Measurements from ENCODE around the gene RAB1A. TPM values are rescaled to one million over a fixed set of nuclear protein-coding genes. Genes with fewer than 3 reads are reported as not detected.

RAB1A gene
- total and polyA plus RNA-seq, 12 donors = 77.8 to 165 (median 117) TPM

DNA sequence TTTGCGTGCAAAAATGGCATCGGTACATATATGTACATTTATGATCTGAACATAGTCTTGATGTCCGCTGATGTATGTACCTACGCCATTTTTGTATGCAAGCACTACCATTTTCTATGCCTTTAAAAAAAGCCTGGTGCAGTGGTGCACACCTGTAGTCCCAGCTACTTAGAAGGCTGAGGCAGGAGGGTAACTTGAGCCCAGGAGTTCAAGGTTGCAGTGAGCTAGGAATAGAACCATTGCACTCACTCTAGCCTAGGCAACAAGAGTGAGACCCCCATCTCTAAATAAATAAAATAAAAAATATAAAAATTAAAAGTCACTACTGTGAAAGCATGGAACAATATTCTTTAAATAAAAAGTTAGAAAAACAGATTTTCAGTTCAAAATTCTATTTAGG, 16.7 kb downstream of the RAB1A start:
- intact Hi-C loops (cut with DNase I) = no loop called here
- TF ChIP-seq, protein P1, sequence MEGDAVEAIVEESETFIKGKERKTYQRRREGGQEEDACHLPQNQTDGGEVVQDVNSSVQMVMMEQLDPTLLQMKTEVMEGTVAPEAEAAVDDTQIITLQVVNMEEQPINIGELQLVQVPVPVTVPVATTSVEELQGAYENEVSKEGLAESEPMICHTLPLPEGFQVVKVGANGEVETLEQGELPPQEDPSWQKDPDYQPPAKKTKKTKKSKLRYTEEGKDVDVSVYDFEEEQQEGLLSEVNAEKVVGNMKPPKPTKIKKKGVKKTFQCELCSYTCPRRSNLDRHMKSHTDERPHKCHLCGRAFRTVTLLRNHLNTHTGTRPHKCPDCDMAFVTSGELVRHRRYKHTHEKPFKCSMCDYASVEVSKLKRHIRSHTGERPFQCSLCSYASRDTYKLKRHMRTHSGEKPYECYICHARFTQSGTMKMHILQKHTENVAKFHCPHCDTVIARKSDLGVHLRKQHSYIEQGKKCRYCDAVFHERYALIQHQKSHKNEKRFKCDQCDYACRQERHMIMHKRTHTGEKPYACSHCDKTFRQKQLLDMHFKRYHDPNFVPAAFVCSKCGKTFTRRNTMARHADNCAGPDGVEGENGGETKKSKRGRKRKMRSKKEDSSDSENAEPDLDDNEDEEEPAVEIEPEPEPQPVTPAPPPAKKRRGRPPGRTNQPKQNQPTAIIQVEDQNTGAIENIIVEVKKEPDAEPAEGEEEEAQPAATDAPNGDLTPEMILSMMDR (IDR thresholded peaks at IDR 0.05) = no peak
- Histone ChIP-seq H3K4me3 (no peak overlapping the region), H3K4me1 (peaks cover 4 to 66% (median 40%) of the 10 kb centered on the region in 9 donors), H3K9me3 (no peaks in the 10 kb centered on the region), H3K27ac (no peak overlapping the region), H3K27me3 (no peaks in the 10 kb centered on the region), H3K36me3 (peaks cover 0 to 17% (median 0%) of the 10 kb centered on the region in 9 donors)
- DNase-seq (no peak), ATAC-seq (no peak)
- 97 to 99% methylated on average over 4 of the region's 4 CpGs for WGBS, 2 donors

DNA sequence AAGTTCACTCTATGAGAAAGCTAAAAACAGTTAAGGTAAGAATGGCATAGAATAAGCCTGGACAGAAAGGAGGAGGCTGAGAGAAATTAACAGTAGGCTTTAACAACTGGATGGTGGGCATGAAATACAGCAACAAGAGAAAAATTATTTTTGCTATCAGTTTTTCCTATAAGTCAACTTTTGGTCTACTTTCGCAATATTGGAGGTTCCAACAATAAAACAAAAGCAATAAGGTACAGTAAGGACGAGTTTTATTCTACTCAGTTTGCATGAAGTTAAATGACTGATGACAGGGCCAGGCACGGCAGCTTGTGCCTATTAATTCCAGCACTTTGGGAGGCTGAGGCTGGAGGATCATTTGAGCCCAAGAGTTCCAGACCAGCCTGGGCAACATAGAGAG, 17.3 kb downstream of the RAB1A start:
- 52 to 57% methylated on average over 3 of the region's 3 CpGs for WGBS, 2 donors
- peaks cover 4 to 62% (median 38%) of the 10 kb centered on the region in 9 donors for H3K4me1 ChIP-seq
- peaks cover 0 to 22% (median 0%) of the 10 kb centered on the region in 9 donors for H3K36me3 ChIP-seq
- no peaks in the 10 kb centered on the region for H3K27me3 ChIP-seq
- intact Hi-C loops (cut with DNase I) = no loop called here
- no peak overlapping the region for H3K27ac ChIP-seq
- H3K4me3 ChIP-seq = no peak overlapping the region
- ATAC-seq = no peak
- TF ChIP-seq, protein P1 (IDR thresholded peaks at IDR 0.05) = no peak
- no peaks in the 10 kb centered on the region for H3K9me3 ChIP-seq
- no peak for DNase-seq

DNA sequence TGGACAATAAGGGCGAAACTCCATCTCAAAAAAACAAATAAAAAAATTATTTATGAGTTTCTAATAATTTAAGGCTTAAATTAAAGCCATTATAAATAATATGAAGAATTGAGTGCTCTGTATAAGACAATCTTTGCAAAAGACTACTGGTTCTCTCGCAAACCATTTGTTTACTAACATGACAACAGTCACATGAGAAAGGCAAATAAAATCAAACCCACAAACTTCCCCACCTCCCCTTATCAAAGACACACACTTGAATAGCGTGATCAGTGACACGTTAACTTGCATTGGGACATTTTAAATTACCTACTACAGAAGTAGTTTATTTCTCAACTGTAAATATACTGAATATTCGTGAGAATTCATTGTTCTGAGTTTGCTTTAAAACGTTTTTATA, 21.1 kb downstream of the RAB1A start:
- Histone ChIP-seq H3K4me3 (no peak overlapping the region), H3K27me3 (no peaks in the 10 kb centered on the region), H3K27ac (no peak overlapping the region), H3K4me1 (peaks cover 5 to 62% (median 33%) of the 10 kb centered on the region in 9 donors), H3K9me3 (no peaks in the 10 kb centered on the region), H3K36me3 (peaks cover 0 to 43% (median 0%) of the 10 kb centered on the region in 9 donors)
- WGBS, 2 donors = 91% methylated on average over 6 of the region's 6 CpGs
- DNase-seq (no peak), ATAC-seq (no peak)
- TF ChIP-seq, protein P1 (IDR thresholded peaks at IDR 0.05) = no peak
- intact Hi-C loops (cut with DNase I) = no loop called here

DNA sequence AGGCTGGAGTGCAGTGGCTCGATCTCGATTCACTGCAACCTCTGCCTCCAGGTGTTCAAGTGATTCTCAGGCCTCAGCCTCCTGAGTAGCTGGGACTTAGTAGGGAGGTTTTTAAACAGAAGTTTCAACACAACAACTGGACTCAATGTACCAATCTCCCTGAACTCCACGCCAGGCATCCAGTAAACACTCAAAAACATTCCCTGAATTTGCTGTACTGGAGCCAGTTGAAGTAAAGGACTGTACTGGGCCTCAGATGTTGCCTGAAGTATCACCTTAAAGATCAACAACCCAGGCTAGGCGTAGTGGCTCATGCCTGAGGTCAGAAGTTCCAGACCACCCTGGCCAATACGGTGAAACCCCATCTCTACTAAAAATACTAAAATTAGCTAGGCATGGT, 22.4 kb downstream of the RAB1A start:
- no peak for DNase-seq
- TF ChIP-seq, protein P1 (IDR thresholded peaks at IDR 0.05) = no peak
- no peak overlapping the region for H3K4me3 ChIP-seq
- ATAC-seq = peak in 3 of 8 donors; percentile 16 to 76 (median 64)
- WGBS, 2 donors = 92 to 93% methylated on average over 5 of the region's 5 CpGs
- H3K27ac ChIP-seq = no peak overlapping the region
- H3K4me1 ChIP-seq = peaks cover 5 to 58% (median 35%) of the 10 kb centered on the region in 9 donors
- H3K9me3 ChIP-seq = no peaks in the 10 kb centered on the region
- peaks cover 0 to 55% (median 4%) of the 10 kb centered on the region in 9 donors for H3K36me3 ChIP-seq
- intact Hi-C loops (cut with DNase I) = no loop called here
- no peaks in the 10 kb centered on the region for H3K27me3 ChIP-seq

All from heart right ventricle (tissue), 16 donors.